SK-N-SH treated with all-trans-retinoic acid at 6 μM for 48 hours (cell line): ENCODE results near the gene MALSU1.

Experiments used
- ATAC-seq: fragments of 200-7000 bp; cut with Tn5 transposase; 3 replicates; pipeline ENCODE4 v1.9.1; 2020; ENCODE audit warnings: mild to moderate bottlenecking, moderate library complexity
- ARNTL ChIP-seq: fragments of 450-650 bp; formaldehyde crosslinking; IDR thresholded peaks from 2 replicates; pipeline ENCODE4 v1.5.0; 2020; ENCODE audit warnings: low read depth, mild to moderate bottlenecking, moderate library complexity, borderline replicate concordance
- BACH2 ChIP-seq: fragments of 250-450 bp; sonication (Bioruptor Pico); IDR thresholded peaks from 2 replicates; pipeline ENCODE4 v1.9.0; 2021; ENCODE audit warnings: mild to moderate bottlenecking, borderline replicate concordance
- CREB5 ChIP-seq: fragments of 250-450 bp; sonication (Bioruptor Pico); IDR thresholded peaks from 2 replicates; pipeline ENCODE4 v1.5.1; 2020; ENCODE audit warnings: low read depth, mild to moderate bottlenecking, moderate library complexity
- CSDC2 ChIP-seq: fragments of 250-450 bp; sonication (Bioruptor Pico); IDR thresholded peaks from 2 replicates; pipeline ENCODE4 v1.5.0; 2020; ENCODE audit warnings: mild to moderate bottlenecking, moderate library complexity
- CSRNP3 ChIP-seq: fragments of 250-450 bp; sonication (Bioruptor Pico); IDR thresholded peaks from 2 replicates; pipeline ENCODE4 v1.5.1; 2021; ENCODE audit warnings: mild to moderate bottlenecking, moderate library complexity
- ESRRG ChIP-seq: fragments of 250-450 bp; sonication (Bioruptor Pico); IDR thresholded peaks from 2 replicates; pipeline ENCODE4 v1.6.1; 2021; ENCODE audit warnings: mild to moderate bottlenecking
- ISL1 ChIP-seq: fragments of 250-450 bp; sonication (Bioruptor Pico); IDR thresholded peaks from 2 replicates; pipeline ENCODE4 v2.1.2; 2022; ENCODE audit warnings: mild to moderate bottlenecking, moderate library complexity
- OSR1 ChIP-seq: fragments of 250-450 bp; sonication (Bioruptor Pico); IDR thresholded peaks from 2 replicates; pipeline ENCODE4 v1.8.0; 2022; ENCODE audit warnings: moderate library complexity, mild to moderate bottlenecking, inconsistent platforms
- PATZ1 ChIP-seq: fragments of 250-450 bp; sonication (Bioruptor Pico); IDR thresholded peaks from 2 replicates; pipeline ENCODE4 v1.8.0; 2020; ENCODE audit warnings: mild to moderate bottlenecking, moderate library complexity, borderline replicate concordance
- POU6F1 ChIP-seq: fragments of 250-450 bp; sonication (Bioruptor Pico); IDR thresholded peaks from 2 replicates; pipeline ENCODE4 v1.8.0; 2021; ENCODE audit warnings: low read depth, mild to moderate bottlenecking, moderate library complexity, borderline replicate concordance
- PPARA ChIP-seq: fragments of 250-450 bp; sonication (Bioruptor Pico); IDR thresholded peaks from 2 replicates; pipeline ENCODE4 v1.5.0; 2020; ENCODE audit warnings: mild to moderate bottlenecking, borderline replicate concordance
- SNAI2 ChIP-seq: fragments of 250-450 bp; sonication (Bioruptor Pico); IDR thresholded peaks from 2 replicates; pipeline ENCODE4 v1.5.0; 2020; ENCODE audit warnings: mild to moderate bottlenecking, moderate library complexity
- TCF4 ChIP-seq: fragments of 250-450 bp; sonication (Bioruptor Pico); IDR thresholded peaks from 2 replicates; pipeline ENCODE4 v1.8.0; 2021; ENCODE audit warnings: mild to moderate bottlenecking, moderate library complexity, borderline replicate concordance
- TOX ChIP-seq: fragments of 250-450 bp; sonication (Bioruptor Pico); IDR thresholded peaks from 2 replicates; pipeline ENCODE4 v1.8.0; 2021; ENCODE audit warnings: mild to moderate bottlenecking, moderate library complexity, borderline replicate concordance
- TSHZ2 ChIP-seq: fragments of 250-450 bp; sonication (Bioruptor Pico); IDR thresholded peaks from 2 replicates; pipeline ENCODE4 v1.5.0; 2020; ENCODE audit warnings: mild to moderate bottlenecking, moderate library complexity
- ZC3H10 ChIP-seq: fragments of 250-450 bp; sonication (Bioruptor Pico); IDR thresholded peaks from 2 replicates; pipeline ENCODE4 v1.5.1; 2021; ENCODE audit warnings: mild to moderate bottlenecking, moderate library complexity
- ZFP3 ChIP-seq: fragments of 250-450 bp; sonication (Bioruptor Pico); IDR thresholded peaks from 2 replicates; pipeline ENCODE4 v1.5.0; 2020; ENCODE audit warnings: mild to moderate bottlenecking, moderate library complexity
- ZFP30 ChIP-seq: fragments of 450-650 bp; formaldehyde crosslinking; IDR thresholded peaks from 2 replicates; pipeline ENCODE4 v1.5.0; 2022; ENCODE audit warnings: mild to moderate bottlenecking, moderate library complexity
- ZNF565 ChIP-seq: fragments of 450-650 bp; formaldehyde crosslinking; conservative IDR thresholded peaks from 2 replicates; pipeline ENCODE4 v1.5.0; 2020; ENCODE audit warnings: low read depth, mild to moderate bottlenecking, moderate library complexity
- ZNF70 ChIP-seq: fragments of 450-650 bp; formaldehyde crosslinking; IDR thresholded peaks from 2 replicates; pipeline ENCODE4 v1.5.0; 2020; ENCODE audit warnings: mild to moderate bottlenecking, moderate library complexity
- ZNF8 ChIP-seq: fragments of 450-650 bp; formaldehyde crosslinking; IDR thresholded peaks from 2 replicates; pipeline ENCODE4 v1.5.0; 2020; ENCODE audit warnings: mild to moderate bottlenecking, moderate library complexity

The MALSU1 gene

GRCh38 chr7:23350466-23350865 lies 51.3 kb downstream of the MALSU1 start:
- TF ChIP-seq PPARA (CRISPR knock-in tag) (no peak), ZNF70 (CRISPR knock-in tag) (no peak), ARNTL (CRISPR knock-in tag) (no peak), ZFP3 (no peak), BACH2 (CRISPR knock-in tag) (no peak)
- ATAC-seq: no peak

GRCh38 chr7:23353172-23353571 lies 54.0 kb downstream of the MALSU1 start:
- TF ChIP-seq ESRRG (CRISPR knock-in tag): no peak
- TF ChIP-seq ZNF565: no peak
- no peak for TF ChIP-seq TCF4 (CRISPR knock-in tag)
- TF ChIP-seq CSDC2 (CRISPR knock-in tag): no peak
- TF ChIP-seq ZNF8: no peak
- TF ChIP-seq ISL1: no peak
- TF ChIP-seq ZFP30: no peak
- no peak for TF ChIP-seq ZC3H10 (CRISPR knock-in tag)
- no peak for TF ChIP-seq PATZ1
- TF ChIP-seq ARNTL (CRISPR knock-in tag): no peak
- TF ChIP-seq TOX: no peak
- no peak for TF ChIP-seq POU6F1 (CRISPR knock-in tag)
- TF ChIP-seq TSHZ2 (CRISPR knock-in tag): no peak
- TF ChIP-seq CSRNP3 (CRISPR knock-in tag): no peak
- TF ChIP-seq PPARA (CRISPR knock-in tag): no peak
- TF ChIP-seq ZNF70 (CRISPR knock-in tag): no peak
- TF ChIP-seq ZFP3: no peak
- no peak for TF ChIP-seq SNAI2 (CRISPR knock-in tag)
- no peak for ATAC-seq

- no peak for ATAC-seq
- TF ChIP-seq TCF4 (CRISPR knock-in tag) (no peak), ESRRG (CRISPR knock-in tag) (no peak), SNAI2 (CRISPR knock-in tag) (no peak), PPARA (CRISPR knock-in tag) (no peak)
Observed at GRCh38 chr7:23356168-23356567, 57.0 kb downstream of the MALSU1 start.

- no peak for ATAC-seq
- TF ChIP-seq OSR1 (CRISPR knock-in tag) (no peak), ZFP3 (no peak), CREB5 (CRISPR knock-in tag) (no peak), ESRRG (CRISPR knock-in tag) (no peak), ARNTL (CRISPR knock-in tag) (no peak), ZNF8 (no peak), CSRNP3 (CRISPR knock-in tag) (no peak), POU6F1 (CRISPR knock-in tag) (no peak)
Observed at GRCh38 chr7:23356726-23357125, 57.6 kb downstream of the MALSU1 start.
